NCI-H748 treated with DMSO at 0.1 percent for 48 hours (cell line): Measurements from ENCODE around the gene MAD1L1.

ENCODE experiments used
- DNase-seq: peaks from one replicate; lab custom pipeline; 2025; lab: John Stamatoyannopoulos, UW

The MAD1L1 gene

DNA sequence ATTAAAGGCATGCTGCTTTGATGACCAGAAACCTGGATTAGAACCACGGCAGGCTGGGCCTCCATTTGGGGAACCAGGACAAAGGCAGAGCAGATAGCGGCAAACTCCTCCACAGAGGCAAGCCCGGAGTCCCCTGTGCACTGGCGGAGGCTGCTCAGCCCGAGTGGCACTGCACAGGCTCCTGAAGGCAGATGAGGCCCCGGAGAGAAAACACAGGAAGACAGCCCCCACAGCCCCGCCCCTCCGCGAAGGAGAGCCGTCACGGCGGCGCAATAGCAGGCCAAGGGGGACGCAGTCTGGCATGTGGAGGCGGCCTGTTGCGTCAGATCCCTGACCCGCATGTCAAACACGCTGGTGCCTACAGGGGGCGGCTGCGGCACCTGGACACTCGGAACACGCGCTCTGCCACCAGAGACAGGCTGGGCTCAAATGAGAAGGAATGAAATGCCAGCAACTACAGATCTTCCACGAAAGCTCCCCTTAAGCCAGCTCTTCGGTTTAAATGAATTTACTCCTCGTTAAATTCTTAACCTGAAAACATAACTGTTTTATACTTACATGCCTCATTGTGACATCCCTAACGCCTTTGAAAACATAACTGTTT is 128.5 kb downstream of the MAD1L1 start:
- DNase-seq: no peak

DNA sequence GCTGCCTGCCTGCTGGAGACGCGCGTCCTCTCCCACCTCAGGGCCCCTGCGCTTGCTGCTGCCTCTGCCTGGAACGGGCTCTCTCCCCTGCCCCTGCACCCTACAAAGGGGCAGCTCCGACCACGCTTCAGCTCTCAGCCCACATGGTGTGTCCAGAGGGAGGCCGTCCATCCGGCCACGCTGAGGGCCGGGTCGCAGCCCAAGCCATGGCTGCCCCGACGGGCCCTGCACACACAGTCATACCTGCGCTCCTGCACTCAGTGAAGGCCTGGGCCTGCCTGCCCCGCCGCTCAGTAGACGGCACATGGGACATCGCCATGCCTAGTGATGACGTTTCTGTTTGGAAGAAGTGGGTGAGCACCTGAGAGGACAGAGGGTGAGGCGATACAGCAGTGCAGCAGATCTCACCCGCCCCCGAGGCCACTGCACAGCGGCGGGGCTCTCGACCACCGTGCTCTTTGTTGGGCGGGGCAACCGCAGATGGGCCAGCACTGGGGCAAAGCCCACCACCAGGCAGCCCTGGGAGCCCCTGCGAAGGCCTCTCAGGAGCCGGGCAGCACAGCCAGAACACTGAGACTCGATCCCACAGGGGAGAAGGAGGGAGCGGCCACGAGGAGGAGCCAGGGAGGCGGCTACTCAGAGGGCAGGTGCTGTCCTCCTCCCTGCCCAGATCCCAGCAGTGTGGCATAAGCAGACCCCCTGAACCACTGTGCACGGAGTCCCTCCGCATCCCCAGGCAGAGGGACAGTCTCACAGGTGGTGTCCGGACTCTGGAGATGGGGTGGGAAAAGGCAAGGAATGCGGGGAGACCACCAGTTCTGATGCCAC is 129.5 kb downstream of the MAD1L1 start:
- DNase-seq: no peak

DNA sequence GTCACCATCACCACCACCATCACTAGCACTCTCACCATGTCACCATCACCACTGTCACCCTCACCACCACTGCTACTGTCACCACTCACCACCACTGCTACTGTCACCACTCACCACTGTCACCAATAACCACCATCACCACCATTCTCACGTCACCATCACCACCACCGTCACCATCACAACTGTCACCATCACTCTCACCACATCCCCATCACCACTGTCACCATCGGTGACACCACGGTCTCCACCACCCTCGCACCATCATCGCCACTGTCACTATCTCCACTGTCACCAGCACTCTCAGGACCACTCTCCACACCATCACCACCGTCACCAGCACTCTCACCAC is 130.4 kb downstream of the MAD1L1 start:
- no peak for DNase-seq

GRCh38 chr7:2101630-2102374 is 130.9 kb downstream of the MAD1L1 start:
- DNase-seq: no peak

DNA sequence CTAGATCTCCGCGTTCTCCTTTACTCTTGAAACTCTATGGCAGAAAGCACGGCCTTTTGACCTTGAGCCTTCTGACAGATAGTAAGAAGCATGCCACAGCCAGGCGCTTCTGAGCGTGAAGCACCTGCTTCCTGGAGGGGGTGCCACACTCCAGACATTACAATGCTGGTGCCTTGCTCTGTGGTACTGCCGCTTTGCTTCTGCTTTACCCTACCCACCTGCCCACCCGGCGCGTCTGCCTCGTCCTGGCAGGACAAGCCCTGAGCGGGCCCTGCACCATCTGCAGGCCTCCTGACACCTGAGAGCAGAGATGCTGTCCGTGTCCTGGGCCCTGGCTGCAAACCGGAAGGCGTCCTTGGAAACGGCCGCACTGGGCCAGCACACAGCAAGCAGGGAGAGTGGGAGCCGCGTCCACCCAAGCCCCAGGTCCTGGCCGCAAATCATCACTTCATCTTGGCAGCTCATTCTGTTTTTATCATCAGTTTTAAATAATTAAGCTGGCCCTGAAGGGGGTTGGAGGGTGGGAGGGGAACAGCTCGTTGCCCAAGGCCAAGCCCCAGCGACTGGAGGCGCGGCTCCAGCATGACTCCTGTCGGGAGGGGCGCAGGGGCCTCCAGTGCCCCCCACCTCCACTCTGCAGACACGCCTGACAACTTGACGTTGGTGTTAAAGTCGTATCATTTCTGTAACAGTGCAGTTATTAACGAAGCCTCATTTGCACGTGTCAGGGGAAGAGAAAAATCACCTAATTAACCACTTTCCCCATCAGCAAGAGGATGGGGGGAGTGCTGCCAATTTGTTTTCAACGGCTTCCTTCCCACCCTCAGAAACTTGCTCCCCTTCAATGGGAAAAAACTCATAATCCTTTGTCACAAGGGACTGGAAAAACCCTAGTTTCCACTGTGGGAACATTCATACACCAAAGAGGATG is 132.2 kb downstream of the MAD1L1 start:
- DNase-seq: no peak

DNA sequence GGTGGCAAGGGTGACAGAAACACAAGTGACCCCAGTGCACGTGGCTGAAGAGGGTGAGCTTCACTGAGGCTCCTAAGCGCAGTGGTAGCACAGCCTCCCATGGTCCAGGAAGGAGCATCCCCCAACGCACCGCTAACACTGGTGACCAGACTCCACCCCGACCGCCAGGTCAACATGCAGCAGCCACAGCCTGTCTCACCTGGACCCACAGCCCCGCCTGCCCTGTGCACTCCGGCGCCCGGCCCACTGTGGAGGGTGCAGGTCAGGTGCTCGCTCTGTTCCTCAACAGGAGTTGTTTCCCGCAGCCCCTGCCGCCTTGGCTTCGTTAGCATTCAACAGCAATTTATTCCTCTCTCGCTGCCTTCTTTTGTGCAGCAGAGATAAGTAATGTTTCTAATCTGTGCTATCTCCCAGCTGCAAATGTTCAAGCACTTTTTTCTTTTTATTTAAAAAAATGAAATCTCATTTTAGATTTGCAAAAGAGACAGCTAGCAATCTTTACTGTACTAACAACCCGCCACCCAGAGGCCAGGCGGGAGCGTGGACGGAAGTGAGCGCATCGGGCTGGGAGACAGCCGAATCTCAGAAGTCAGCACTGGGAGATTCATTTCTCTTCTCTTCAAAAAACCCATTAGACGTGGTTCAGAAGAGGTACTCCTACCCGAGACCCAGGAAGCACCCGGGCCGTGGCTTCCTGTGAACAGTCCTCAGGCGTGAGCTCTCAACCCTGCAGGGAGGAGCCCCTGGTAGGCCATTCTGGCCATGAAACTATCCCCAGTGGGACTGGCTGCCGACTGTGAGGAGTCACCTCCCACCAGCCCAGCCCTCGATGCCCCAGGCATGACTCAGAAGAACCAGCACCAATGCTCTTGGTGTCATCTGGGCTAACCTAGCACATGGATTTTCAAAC is 133.4 kb downstream of the MAD1L1 start:
- DNase-seq: no peak

DNA sequence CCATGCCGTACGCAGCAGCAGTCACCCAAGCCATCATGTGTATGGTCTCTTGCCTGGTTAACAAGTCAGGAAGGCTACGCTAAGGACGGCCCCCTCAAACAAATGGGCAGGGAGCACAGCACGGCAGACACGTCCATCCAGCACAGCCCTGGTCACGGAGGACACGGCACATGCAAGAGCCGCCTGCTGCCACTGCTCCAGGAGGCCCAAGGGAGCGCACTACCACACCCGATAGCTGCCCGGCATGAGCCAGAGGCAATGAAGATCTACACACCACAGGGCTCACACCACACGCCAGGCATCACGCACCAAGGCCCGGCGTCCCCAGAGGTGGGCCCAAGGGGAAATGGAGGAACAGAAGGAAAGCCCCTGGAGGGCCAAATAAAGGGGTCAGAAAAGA is 134.2 kb downstream of the MAD1L1 start:
- DNase-seq: no peak

DNA sequence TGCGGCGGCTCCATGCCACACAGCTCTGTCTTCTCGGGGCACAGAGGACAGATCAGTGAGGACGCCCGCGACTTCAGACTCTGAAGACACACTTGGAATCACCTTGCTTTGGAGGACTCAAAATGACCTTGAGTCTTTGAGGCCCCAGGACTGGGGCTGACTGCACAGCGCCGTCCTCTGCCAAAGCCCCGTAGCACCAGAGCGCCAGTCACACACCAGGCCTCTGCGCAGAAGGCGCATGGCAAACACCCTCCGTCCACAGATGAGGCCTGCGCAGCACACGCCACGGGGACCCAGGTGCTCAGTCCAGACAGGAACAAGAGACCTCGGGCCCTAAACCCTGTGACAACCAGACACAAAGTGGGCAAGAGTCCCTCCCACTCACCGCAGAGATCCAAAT is 134.7 kb downstream of the MAD1L1 start:
- DNase-seq: no peak

- DNase-seq: no peak
Observed at GRCh38 chr7:2097492-2097891, 135.3 kb downstream of the MAD1L1 start.

DNA sequence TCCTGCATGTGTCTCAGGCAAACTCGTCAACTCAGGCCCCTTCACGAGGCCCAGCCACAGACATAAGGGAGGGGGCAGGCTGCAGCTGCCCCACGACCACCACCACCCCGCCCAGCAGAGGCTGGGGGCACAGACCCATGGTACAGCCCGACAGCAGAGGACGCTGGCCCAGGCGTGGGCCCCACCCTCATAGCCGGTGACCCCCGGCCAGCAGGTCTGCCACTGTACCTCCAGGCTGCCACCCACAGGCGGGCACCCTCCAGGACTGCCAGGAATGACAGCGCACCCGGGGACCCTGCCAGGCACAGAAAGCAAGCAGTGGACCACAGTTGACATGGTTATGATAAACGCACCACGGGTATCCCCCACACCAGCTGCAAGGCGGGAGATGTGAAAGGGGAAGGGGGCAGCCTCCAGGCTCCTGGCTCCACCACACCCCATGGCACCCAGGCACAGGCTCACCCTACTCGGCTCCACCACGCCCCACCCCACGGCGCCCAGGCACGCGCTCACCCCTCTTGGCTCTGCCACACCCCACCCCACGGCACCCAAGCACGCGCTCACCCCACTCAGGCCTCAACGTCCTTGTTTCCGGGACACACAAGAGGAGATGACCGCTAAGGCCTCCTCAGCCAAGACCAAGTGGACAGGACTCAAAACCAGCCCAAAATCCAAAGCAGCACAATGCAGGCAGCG is 135.9 kb downstream of the MAD1L1 start:
- DNase-seq: no peak

GRCh38 chr7:2095436-2095835 is 137.3 kb downstream of the MAD1L1 start:
- no peak for DNase-seq

- DNase-seq: no peak
Observed at GRCh38 chr7:2094454-2095045, 138.2 kb downstream of the MAD1L1 start.

DNA sequence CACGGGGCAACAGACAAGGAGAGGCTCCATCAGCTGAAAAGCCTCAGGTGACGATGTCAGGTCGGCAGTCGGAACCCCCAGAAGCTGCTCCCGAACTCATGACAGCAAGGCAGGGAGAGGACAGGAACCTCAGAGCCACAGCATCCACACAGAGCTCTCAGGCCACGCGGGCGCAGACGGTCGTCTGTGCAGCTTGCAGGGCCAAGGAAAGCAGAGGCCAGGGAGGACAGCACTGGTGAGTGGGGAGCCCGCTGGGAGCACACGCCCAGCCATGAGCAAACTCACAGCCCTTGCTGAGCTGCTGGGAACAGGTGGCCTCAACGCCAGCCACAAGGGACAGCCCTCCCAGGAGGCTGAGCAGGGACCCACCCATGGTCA is 138.9 kb downstream of the MAD1L1 start:
- no peak for DNase-seq

- no peak for DNase-seq
Observed at GRCh38 chr7:2093215-2093842, 139.4 kb downstream of the MAD1L1 start.

DNA sequence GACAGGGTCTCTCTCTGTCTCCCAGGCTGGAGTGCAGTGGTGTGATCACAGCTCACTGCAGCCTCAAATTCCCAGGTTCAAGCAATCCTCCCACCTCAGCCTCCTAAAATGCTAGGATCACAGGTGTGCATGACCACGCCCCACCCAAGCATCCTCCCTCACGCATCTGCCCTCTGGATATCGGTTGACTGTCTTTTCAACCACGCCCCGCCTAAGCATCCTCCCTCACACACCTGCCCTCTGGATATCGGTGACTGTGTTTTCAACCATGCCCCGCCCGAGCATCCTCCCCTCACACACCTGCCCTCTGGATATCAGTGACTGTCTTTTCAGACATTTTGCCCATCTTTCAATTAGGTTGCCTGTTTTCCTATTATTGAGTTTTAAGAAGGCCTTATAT is 140.5 kb downstream of the MAD1L1 start:
- DNase-seq: peak; percentile 90

DNA sequence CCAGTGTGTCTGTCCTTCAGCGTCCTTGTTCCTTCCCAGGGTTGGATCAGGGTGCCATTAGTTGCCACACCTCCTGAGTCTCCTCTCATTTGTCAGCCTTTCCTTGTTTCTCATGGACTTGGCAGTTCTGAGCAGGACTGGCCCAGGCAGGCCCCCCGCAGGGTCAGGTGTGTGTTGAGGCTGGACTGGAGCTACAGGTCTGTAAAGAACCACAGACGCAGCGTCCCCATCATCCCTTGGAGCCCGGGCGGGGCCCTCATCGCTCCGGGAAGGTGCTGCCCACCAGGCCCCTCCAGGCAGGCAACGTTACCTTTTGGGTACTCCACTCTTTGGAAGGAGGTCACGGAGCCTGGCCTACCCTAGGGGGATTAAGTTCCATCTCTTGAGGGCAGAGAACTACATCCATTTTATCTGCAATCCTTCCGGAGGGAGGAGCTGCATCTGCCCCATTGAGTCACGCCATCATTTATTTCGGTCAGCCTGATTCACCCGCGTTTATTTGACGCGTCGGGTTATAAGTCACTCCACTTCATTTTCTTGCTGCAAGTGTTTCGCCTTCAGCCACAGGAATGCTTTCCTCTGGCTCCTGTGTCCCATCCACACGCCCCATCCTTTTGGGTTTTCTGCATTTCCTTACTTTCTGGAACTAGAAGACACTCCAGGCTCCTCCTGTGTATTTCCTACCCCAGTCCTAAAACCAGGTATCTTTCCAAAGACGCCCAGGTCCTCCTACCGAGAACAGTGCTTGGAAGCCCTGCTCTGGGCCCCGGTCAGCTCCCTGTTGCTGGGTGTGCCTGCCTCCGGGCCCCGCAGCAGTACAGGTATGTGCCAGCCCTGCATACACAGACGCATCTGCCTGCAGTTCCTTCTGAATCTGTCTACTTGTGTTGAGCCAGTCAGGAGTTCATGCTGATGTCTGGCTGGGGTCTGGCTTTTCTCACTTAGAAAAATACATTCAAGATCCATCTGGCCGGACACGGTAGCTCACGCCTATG is 141.9 kb downstream of the MAD1L1 start:
- no peak for DNase-seq

GRCh38 chr7:2088801-2089200 is 143.9 kb downstream of the MAD1L1 start:
- DNase-seq: no peak

- no peak for DNase-seq
Observed at GRCh38 chr7:2087744-2088143, 145.0 kb downstream of the MAD1L1 start.
